OCI-LY7 (cell line): Measurements from ENCODE around the gene TGM5. TPM values are rescaled to one million over a fixed set of nuclear protein-coding genes. Genes with fewer than 3 reads are reported as not detected.

Experiments used
- BruUV-seq: library from RNA; stranded (reverse); fragments of 400-500 nt; replicated peaks from 2 replicates; lab custom pipeline; 2021; lab: Mats Ljungman, UMichigan
- CTCF ChIA-PET: fragments of 300-600 bp; sonication (Branson Sonifier 250); formaldehyde crosslinking; loops from one replicate; lab custom pipeline; 2022; ENCODE audit warnings: antibody characterized with exemption; ENCODE audit not compliant: unreplicated experiment; lab: Charles Lee
- POLR2A ChIA-PET: fragments of 300-600 bp; sonication (Branson Sonifier 250); formaldehyde crosslinking; loops from one replicate; lab custom pipeline; 2022; ENCODE audit warnings: antibody characterized with exemption; lab: Charles Lee
- DNase-seq: peaks from one replicate; pipeline ENCODE4 v3.0.0-alpha.2; 2015; ENCODE audit warnings: low spot score
- H2AFZ ChIP-seq: fragments of 200-600 bp; sonication (generic), shearing (Covaris generic); 2 replicates; pipeline ENCODE4 v1.6.1; 2014; ENCODE audit warnings: mild to moderate bottlenecking, antibody characterized with exemption, low read length, moderate library complexity
- H3K27ac ChIP-seq: fragments of 200-600 bp; sonication (generic); 2 replicates; pipeline ENCODE4 v1.5.1; 2014; ENCODE audit warnings: mixed run types, low read depth, mild to moderate bottlenecking, moderate library complexity, low read length, inconsistent platforms; ENCODE audit not compliant: poor library complexity, severe bottlenecking
- H3K36me3 ChIP-seq: fragments of 200-600 bp; sonication (generic); 2 replicates; pipeline ENCODE4 v1.6.1; 2014; ENCODE audit warnings: mild to moderate bottlenecking, antibody characterized with exemption, low read length, moderate library complexity, mixed read lengths; ENCODE audit not compliant: insufficient read depth
- H3K4me1 ChIP-seq: fragments of 200-600 bp; sonication (generic); 2 replicates; pipeline ENCODE4 v1.5.1; 2014; ENCODE audit warnings: mild to moderate bottlenecking, low read length; ENCODE audit not compliant: insufficient read depth, poor library complexity, severe bottlenecking
- H3K4me2 ChIP-seq: fragments of 200-600 bp; sonication (generic); 2 replicates; pipeline ENCODE4 v1.6.1; 2014; ENCODE audit warnings: mild to moderate bottlenecking, low read length
- H3K4me3 ChIP-seq: fragments of 200-600 bp; sonication (generic); 2 replicates; pipeline ENCODE4 v1.5.1; 2014; ENCODE audit warnings: mild to moderate bottlenecking, low read depth, low read length; ENCODE audit not compliant: poor library complexity, severe bottlenecking
- H3K79me2 ChIP-seq: fragments of 200-600 bp; sonication (generic); 2 replicates; pipeline ENCODE4 v1.6.1; 2016; ENCODE audit warnings: low read depth, mild to moderate bottlenecking, low read length, moderate library complexity, mixed read lengths; ENCODE audit not compliant: insufficient read depth
- H3K9me2 ChIP-seq: fragments of 200-600 bp; sonication (generic); 2 replicates; pipeline ENCODE4 v1.6.1; 2016; ENCODE audit warnings: mild to moderate bottlenecking, low read length, mixed read lengths; ENCODE audit not compliant: insufficient read depth
- H3K9me3 ChIP-seq: fragments of 200-600 bp; sonication (generic); 2 replicates; pipeline ENCODE4 v1.6.1; 2014; ENCODE audit warnings: mild to moderate bottlenecking, mixed run types, low read length, mixed read lengths
- H4K20me1 ChIP-seq: fragments of 200-600 bp; sonication (generic); 2 replicates; pipeline ENCODE4 v1.6.1; 2014; ENCODE audit warnings: mild to moderate bottlenecking, antibody characterized with exemption, low read length, moderate library complexity, mixed read lengths; ENCODE audit not compliant: insufficient read depth
- EZH2phosphoT487 ChIP-seq: fragments of 200-600 bp; sonication (generic); IDR thresholded peaks from 2 replicates; pipeline ENCODE4 v1.6.1; 2018; ENCODE audit warnings: low read depth, borderline replicate concordance, mild to moderate bottlenecking, mixed run types, antibody characterized with exemption, low read length, moderate library complexity, mixed read lengths
- intact Hi-C: fragments of 100-400 bp; cut with micrococcal nuclease; formaldehyde crosslinking; loops from one replicate; pipeline ENCODE4 v1.10.0; 2022; ENCODE audit not compliant: unreplicated experiment
- total RNA-seq, 2 experiments: library from RNA; depleted of rRNA in 1 of 2; stranded (reverse); fragments of >200 nt in 1 of 2; shearing (Covaris generic) in 1 of 2; gene quantifications; 2 replicates each; pipeline ENCODE4 v1.2.3, GENCODE V29; 2014 to 2022
- TF ChIP-seq, protein P1 (sequence below): fragments of 200-600 bp; sonication (generic); conservative IDR thresholded peaks from 2 replicates; pipeline ENCODE4 v1.5.1; 2014; ENCODE audit warnings: mild to moderate bottlenecking, antibody characterized with exemption, low read length, moderate library complexity, mixed read lengths

The TGM5 gene
- total RNA-seq, 2 experiments from 2014 or later, result not detected

DNA sequence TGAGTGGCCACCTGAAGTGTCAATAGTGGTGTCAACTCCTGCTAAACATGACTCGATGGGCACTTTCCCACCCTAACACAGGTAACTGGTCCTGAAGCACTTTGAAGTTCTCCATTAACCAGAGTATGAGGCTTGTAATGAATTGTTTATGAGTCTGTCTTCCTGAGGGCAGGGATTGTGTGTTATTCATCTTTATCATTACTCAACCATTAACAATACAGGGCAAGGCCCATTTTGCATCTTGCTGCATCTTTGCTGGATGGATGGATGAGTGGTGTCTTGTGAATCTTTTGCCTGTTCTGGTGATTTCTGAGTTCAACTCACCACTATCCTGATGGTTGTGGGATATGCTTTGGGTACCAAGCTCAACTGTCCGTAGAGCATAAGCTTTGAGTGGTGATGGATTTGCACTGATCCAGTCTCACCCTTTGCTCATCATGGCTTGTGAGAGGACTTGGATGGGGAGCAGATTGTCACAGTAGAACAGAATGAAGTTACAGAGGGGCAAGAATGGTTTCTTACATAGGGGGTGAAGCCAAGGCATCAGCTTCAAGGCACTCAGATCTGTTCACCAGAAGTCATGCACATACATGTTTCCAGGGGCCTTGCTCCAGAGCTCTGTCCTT, 23.6 kb downstream of the TGM5 start:
- no peak for DNase-seq
- H3K4me3 ChIP-seq, result no peak overlapping the region
- ChIA-PET CTCF (no interaction called here), POLR2A (no interaction called here)
- TF ChIP-seq, protein P1, sequence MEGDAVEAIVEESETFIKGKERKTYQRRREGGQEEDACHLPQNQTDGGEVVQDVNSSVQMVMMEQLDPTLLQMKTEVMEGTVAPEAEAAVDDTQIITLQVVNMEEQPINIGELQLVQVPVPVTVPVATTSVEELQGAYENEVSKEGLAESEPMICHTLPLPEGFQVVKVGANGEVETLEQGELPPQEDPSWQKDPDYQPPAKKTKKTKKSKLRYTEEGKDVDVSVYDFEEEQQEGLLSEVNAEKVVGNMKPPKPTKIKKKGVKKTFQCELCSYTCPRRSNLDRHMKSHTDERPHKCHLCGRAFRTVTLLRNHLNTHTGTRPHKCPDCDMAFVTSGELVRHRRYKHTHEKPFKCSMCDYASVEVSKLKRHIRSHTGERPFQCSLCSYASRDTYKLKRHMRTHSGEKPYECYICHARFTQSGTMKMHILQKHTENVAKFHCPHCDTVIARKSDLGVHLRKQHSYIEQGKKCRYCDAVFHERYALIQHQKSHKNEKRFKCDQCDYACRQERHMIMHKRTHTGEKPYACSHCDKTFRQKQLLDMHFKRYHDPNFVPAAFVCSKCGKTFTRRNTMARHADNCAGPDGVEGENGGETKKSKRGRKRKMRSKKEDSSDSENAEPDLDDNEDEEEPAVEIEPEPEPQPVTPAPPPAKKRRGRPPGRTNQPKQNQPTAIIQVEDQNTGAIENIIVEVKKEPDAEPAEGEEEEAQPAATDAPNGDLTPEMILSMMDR, result no peak
- no peak for TF ChIP-seq EZH2phosphoT487
- no peaks in the 10 kb centered on the region for H3K9me3 ChIP-seq
- BruUV-seq, result no TSS peak
- H3K4me2 ChIP-seq, result no peak overlapping the region
- H2AFZ ChIP-seq, result no peak overlapping the region
- H3K27ac ChIP-seq, result no peak overlapping the region
- H3K4me1 ChIP-seq, result no peaks in the 10 kb centered on the region
- intact Hi-C loops, result no loop called here
- no peaks in the 10 kb centered on the region for H4K20me1 ChIP-seq
- no peaks in the 10 kb centered on the region for H3K79me2 ChIP-seq
- H3K9me2 ChIP-seq, result no peaks in the 10 kb centered on the region
- H3K36me3 ChIP-seq, result no peaks in the 10 kb centered on the region

DNA sequence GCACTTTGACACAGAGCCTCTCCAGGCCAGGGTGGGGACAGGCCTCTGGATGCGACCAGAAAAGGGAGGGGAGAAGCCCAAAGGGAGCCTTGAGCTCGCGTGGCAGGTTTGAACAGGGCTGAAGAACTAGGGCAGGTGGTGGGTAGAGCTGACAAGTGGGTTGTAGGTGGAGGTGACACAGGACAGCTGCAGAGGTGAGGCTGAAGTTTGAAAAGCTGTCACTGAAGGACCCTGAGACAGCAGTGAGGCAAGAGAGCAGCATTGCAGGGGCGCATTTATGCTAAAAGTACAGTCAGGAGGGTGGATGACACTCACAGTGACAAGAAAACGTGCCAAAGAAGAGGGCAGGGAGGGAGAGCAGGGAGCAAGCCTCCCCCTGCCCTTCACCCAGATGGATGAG, 24.1 kb downstream of the TGM5 start:
- intact Hi-C loops, result no loop called here
- Histone ChIP-seq H3K4me3 (no peak overlapping the region), H3K79me2 (no peaks in the 10 kb centered on the region), H3K4me1 (no peaks in the 10 kb centered on the region), H3K4me2 (no peak overlapping the region), H3K9me3 (no peaks in the 10 kb centered on the region), H3K9me2 (no peaks in the 10 kb centered on the region), H4K20me1 (no peaks in the 10 kb centered on the region), H3K36me3 (no peaks in the 10 kb centered on the region), H2AFZ (no peak overlapping the region), H3K27ac (no peak overlapping the region)
- TF ChIP-seq EZH2phosphoT487, result no peak
- TF ChIP-seq, protein P1, result no peak
- POLR2A ChIA-PET, result no interaction called here
- CTCF ChIA-PET, result interaction anchor here (0.9 kb wide), 1 partner anchor 12 kb away, joined by 3 read pairs; no protein-coding TSS in a partner anchor
- no peak for DNase-seq
- no TSS peak for BruUV-seq

DNA sequence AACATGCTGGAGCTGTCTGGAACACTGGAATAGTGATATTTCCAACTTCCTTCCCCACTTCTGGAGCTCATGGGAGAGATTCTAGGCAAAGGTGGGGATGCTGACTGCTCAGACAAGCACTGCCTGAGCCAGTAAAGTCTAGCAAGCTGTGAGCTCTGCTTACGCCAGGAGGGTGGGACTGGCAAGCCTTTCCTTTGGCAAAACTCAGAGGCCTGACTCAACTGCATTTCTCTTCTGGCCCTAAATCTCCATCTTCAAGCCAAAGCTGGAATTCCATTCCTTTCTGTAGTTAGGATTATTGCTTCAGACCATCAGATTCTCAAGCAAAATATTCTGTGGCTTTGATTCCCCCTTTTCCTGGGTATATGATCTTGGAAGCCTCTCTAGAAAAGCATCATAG, 25.6 kb downstream of the TGM5 start:
- no peaks in the 10 kb centered on the region for H3K79me2 ChIP-seq
- ChIA-PET POLR2A (no interaction called here), CTCF (no interaction called here)
- no peaks in the 10 kb centered on the region for H3K9me3 ChIP-seq
- H3K36me3 ChIP-seq, result no peaks in the 10 kb centered on the region
- H3K27ac ChIP-seq, result no peak overlapping the region
- H3K9me2 ChIP-seq, result no peaks in the 10 kb centered on the region
- intact Hi-C loops, result no loop called here
- H2AFZ ChIP-seq, result no peak overlapping the region
- no peak overlapping the region for H3K4me3 ChIP-seq
- H4K20me1 ChIP-seq, result no peaks in the 10 kb centered on the region
- no peak overlapping the region for H3K4me2 ChIP-seq
- no peak for TF ChIP-seq EZH2phosphoT487
- TF ChIP-seq, protein P1, result no peak
- no TSS peak for BruUV-seq
- H3K4me1 ChIP-seq, result no peaks in the 10 kb centered on the region
- no peak for DNase-seq
